ENCODE measurements around the gene PPA1. TPM values are rescaled to one million over a fixed set of nuclear protein-coding genes. Genes with fewer than 3 reads are reported as not detected.

Gene PPA1
- total RNA-seq, 1 donor from 2014 or later, result 175 TPM

GRCh38 chr10:70272925-70273316 lies 39.7 kb upstream of the PPA1 start:
- H3K4me1 ChIP-seq, result peaks cover 7% of the 10 kb centered on the region
- no peaks in the 10 kb centered on the region for H3K36me3 ChIP-seq
- H3K4me3 ChIP-seq, result no peak overlapping the region
- no peak overlapping the region for H3K27ac ChIP-seq
- peak; percentile 18 for ATAC-seq
- H3K27me3 ChIP-seq, result no peaks in the 10 kb centered on the region
- TF ChIP-seq, protein P1, sequence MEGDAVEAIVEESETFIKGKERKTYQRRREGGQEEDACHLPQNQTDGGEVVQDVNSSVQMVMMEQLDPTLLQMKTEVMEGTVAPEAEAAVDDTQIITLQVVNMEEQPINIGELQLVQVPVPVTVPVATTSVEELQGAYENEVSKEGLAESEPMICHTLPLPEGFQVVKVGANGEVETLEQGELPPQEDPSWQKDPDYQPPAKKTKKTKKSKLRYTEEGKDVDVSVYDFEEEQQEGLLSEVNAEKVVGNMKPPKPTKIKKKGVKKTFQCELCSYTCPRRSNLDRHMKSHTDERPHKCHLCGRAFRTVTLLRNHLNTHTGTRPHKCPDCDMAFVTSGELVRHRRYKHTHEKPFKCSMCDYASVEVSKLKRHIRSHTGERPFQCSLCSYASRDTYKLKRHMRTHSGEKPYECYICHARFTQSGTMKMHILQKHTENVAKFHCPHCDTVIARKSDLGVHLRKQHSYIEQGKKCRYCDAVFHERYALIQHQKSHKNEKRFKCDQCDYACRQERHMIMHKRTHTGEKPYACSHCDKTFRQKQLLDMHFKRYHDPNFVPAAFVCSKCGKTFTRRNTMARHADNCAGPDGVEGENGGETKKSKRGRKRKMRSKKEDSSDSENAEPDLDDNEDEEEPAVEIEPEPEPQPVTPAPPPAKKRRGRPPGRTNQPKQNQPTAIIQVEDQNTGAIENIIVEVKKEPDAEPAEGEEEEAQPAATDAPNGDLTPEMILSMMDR (IDR thresholded peaks at IDR 0.05), result peak; percentile 58
- H3K9me3 ChIP-seq, result no peaks in the 10 kb centered on the region
- DNase-seq, result no peak
- intact Hi-C loops (cut with DNase I), result loop anchor here (10.0 kb wide), 1 partner anchor 92 kb away; no protein-coding TSS in a partner anchor

- DNase-seq, result no peak
- no peaks in the 10 kb centered on the region for H3K9me3 ChIP-seq
- no peak overlapping the region for H3K27ac ChIP-seq
- no peaks in the 10 kb centered on the region for H3K27me3 ChIP-seq
- intact Hi-C loops (cut with DNase I), result loop anchor here (10.0 kb wide), 1 partner anchor 93 kb away; no protein-coding TSS in a partner anchor
- no peak overlapping the region for H3K4me3 ChIP-seq
- TF ChIP-seq, protein P1 (IDR thresholded peaks at IDR 0.05), result no peak
- H3K36me3 ChIP-seq, result no peaks in the 10 kb centered on the region
- H3K4me1 ChIP-seq, result peaks cover 7% of the 10 kb centered on the region
- no peak for ATAC-seq
Observed at GRCh38 chr10:70271996-70272924, 39.0 kb upstream of the PPA1 start.

DNA sequence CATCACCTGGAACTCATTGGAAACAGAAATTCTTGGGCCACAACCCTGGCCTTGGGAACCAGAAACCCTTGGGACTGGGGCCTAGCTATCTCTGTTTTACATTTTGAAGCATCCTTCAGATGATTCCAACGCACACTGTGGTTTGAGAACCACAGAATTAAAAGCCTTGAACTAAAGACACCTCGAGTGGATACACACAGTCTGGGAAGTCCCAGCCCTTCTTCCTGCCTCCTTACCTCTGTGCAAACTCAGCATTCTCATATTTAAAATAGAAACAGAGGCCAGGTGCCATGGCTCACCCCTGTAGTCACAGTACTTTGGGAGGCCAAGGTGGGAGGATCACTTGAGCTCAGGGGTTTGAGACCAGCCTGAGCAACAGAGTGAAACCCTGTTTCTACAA lies 37.7 kb upstream of the PPA1 start:
- DNase-seq (no peak), ATAC-seq (no peak)
- Histone ChIP-seq H3K27me3 (no peaks in the 10 kb centered on the region), H3K4me1 (peaks cover 7% of the 10 kb centered on the region), H3K9me3 (no peaks in the 10 kb centered on the region), H3K36me3 (no peaks in the 10 kb centered on the region), H3K27ac (no peak overlapping the region), H3K4me3 (no peak overlapping the region)
- intact Hi-C loops (cut with DNase I), result loop anchor here (10.0 kb wide), 1 partner anchor 94 kb away; no protein-coding TSS in a partner anchor
- TF ChIP-seq, protein P1 (IDR thresholded peaks at IDR 0.05), result no peak

- no peak for ATAC-seq
- TF ChIP-seq, protein P1 (IDR thresholded peaks at IDR 0.05), result no peak
- H3K4me1 ChIP-seq, result peaks cover 1% of the 10 kb centered on the region
- intact Hi-C loops (cut with DNase I), result loop anchor here (10.0 kb wide), 1 partner anchor 95 kb away; no protein-coding TSS in a partner anchor
- no peaks in the 10 kb centered on the region for H3K9me3 ChIP-seq
- no peak overlapping the region for H3K4me3 ChIP-seq
- no peaks in the 10 kb centered on the region for H3K36me3 ChIP-seq
- no peaks in the 10 kb centered on the region for H3K27me3 ChIP-seq
- no peak for DNase-seq
- H3K27ac ChIP-seq, result no peak overlapping the region
Observed at GRCh38 chr10:70269741-70270140, 36.5 kb upstream of the PPA1 start.

GRCh38 chr10:70268376-70268775 lies 35.1 kb upstream of the PPA1 start:
- no peaks in the 10 kb centered on the region for H3K27me3 ChIP-seq
- ATAC-seq (no peak), DNase-seq (no peak)
- intact Hi-C loops (cut with DNase I), result no loop called here
- no peak overlapping the region for H3K4me3 ChIP-seq
- TF ChIP-seq, protein P1 (IDR thresholded peaks at IDR 0.05), result no peak
- H3K36me3 ChIP-seq, result no peaks in the 10 kb centered on the region
- no peaks in the 10 kb centered on the region for H3K9me3 ChIP-seq
- H3K4me1 ChIP-seq, result no peaks in the 10 kb centered on the region
- H3K27ac ChIP-seq, result no peak overlapping the region

Data from upper lobe of right lung (tissue), 1 donor.